Measurements from ENCODE around the gene C1orf87.

DNA sequence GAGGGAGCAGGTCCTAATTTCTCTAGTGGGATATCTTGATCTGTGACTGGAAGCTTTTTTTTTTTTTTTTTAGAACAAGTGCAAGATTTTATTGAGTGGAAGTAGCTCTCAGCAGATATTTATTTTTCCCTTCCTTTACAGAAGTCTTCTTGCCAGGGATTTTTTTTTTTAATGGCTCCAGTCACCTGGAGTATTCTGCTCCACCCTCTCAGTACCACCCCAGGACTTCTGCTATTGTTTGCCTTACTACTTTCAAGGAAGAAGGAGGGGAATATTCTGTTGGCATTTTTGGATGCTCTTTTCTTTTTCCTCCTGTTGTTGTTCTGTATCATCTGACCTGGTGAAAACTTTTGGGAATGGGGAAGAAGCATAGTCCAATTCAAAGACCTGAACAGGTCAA, 123.9 kb downstream of the C1orf87 start:
- no peak for TF ChIP-seq EZH2phosphoT487 (IDR thresholded peaks at IDR 0.05; ENCODE audit: borderline replicate concordance, low read length)
- TF ChIP-seq, protein P1, sequence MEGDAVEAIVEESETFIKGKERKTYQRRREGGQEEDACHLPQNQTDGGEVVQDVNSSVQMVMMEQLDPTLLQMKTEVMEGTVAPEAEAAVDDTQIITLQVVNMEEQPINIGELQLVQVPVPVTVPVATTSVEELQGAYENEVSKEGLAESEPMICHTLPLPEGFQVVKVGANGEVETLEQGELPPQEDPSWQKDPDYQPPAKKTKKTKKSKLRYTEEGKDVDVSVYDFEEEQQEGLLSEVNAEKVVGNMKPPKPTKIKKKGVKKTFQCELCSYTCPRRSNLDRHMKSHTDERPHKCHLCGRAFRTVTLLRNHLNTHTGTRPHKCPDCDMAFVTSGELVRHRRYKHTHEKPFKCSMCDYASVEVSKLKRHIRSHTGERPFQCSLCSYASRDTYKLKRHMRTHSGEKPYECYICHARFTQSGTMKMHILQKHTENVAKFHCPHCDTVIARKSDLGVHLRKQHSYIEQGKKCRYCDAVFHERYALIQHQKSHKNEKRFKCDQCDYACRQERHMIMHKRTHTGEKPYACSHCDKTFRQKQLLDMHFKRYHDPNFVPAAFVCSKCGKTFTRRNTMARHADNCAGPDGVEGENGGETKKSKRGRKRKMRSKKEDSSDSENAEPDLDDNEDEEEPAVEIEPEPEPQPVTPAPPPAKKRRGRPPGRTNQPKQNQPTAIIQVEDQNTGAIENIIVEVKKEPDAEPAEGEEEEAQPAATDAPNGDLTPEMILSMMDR (conservative IDR thresholded peaks at IDR 0.05; ENCODE audit: low read depth, low read length), result no peak
